SK-N-SH (cell line): ENCODE results near the gene ASB18. TPM values are rescaled to one million over a fixed set of nuclear protein-coding genes. Genes with fewer than 3 reads are reported as not detected.

Experiments
- CTCF ChIA-PET: fragments of 300-600, 350-600 bp; formaldehyde crosslinking; extraction: SDS; loops from one replicate; lab custom pipeline; 2021; lab: Yijun Ruan, JAX
- POLR2A ChIA-PET: fragments of 350-600 bp; sonication (Branson Sonifier 250); formaldehyde crosslinking; extraction: SDS; loops from one replicate; lab custom pipeline; 2020; ENCODE audit warnings: antibody characterized with exemption, inconsistent platforms; lab: Yijun Ruan, JAX
- DNase-seq: peaks from one replicate; pipeline ENCODE4 v3.0.0; 2012
- H2AFZ ChIP-seq: fragments of 200-600 bp; sonication (generic); 2 replicates; pipeline ENCODE4 v1.8.1; 2016; ENCODE audit warnings: antibody characterized with exemption, mild to moderate bottlenecking, low read depth
- H3F3A ChIP-seq: fragments of 200-600 bp; sonication (generic); replicated peaks from 2 replicates; pipeline ENCODE3; 2016; ENCODE audit warnings: antibody characterized with exemption, mild to moderate bottlenecking; ENCODE audit not compliant: insufficient read depth
- H3K27ac ChIP-seq, 2 experiments: fragments of 200-500 bp in 1 of 2; fragments of 200-600 bp in 1 of 2; sonication (Bioruptor generic) in 1 of 2; sonication (generic), shearing (Covaris generic) in 1 of 2; 2 replicates each; pipeline versions ENCODE4 v1.5.1 to v1.6.1; 2014 to 2016; ENCODE audit warnings: low read depth in 2 of 2, inconsistent platforms in 1 of 2, low read length in 1 of 2, mild to moderate bottlenecking in 1 of 2, mixed read lengths in 1 of 2
- H3K27me3 ChIP-seq: fragments of 200-600 bp; sonication (generic), shearing (Covaris generic); 2 replicates; pipeline ENCODE4 v1.6.1; 2016; ENCODE audit warnings: mixed run types; ENCODE audit not compliant: insufficient read depth
- H3K36me3 ChIP-seq, 2 experiments: fragments of 200-500 bp in 1 of 2; fragments of 200-600 bp in 1 of 2; sonication (Bioruptor generic) in 1 of 2; sonication (generic) in 1 of 2; replicated peaks in 1 of 2; 2 replicates each; pipeline versions ENCODE3 to v1.5.1; 2014 to 2016; ENCODE audit warnings: low read length in 1 of 2, mild to moderate bottlenecking in 1 of 2; ENCODE audit not compliant: insufficient read depth in 2 of 2, control insufficient read depth in 1 of 2
- H3K4me1 ChIP-seq, 2 experiments: fragments of 200-500 bp in 1 of 2; fragments of 200-600 bp in 1 of 2; sonication (Bioruptor generic) in 1 of 2; sonication (generic), shearing (Covaris generic) in 1 of 2; 2 replicates each; pipeline versions ENCODE4 v1.5.1 to v1.6.1; 2014 to 2016; ENCODE audit warnings: low read depth in 1 of 2, low read length in 1 of 2, mixed run types in 1 of 2; ENCODE audit not compliant: insufficient read depth in 2 of 2, control insufficient read depth in 1 of 2
- H3K4me2 ChIP-seq: fragments of 200-600 bp; sonication (generic), shearing (Covaris generic); 2 replicates; pipeline ENCODE4 v1.6.1; 2017; ENCODE audit warnings: mixed run types
- H3K4me3 ChIP-seq, 2 experiments: fragments of 200-500 bp in 1 of 2; fragments of 200-600 bp in 1 of 2; sonication (Bioruptor generic) in 1 of 2; sonication (generic), shearing (Covaris generic) in 1 of 2; 2 replicates each; pipeline versions ENCODE4 v1.5.1 to v1.8.1; 2014 to 2016; ENCODE audit warnings: low read depth in 2 of 2, inconsistent platforms in 1 of 2, low read length in 1 of 2, mild to moderate bottlenecking in 1 of 2, mixed read lengths in 1 of 2, moderate library complexity in 1 of 2
- H3K79me2 ChIP-seq: fragments of 200-600 bp; sonication (generic); 2 replicates; pipeline ENCODE4 v1.8.1; 2017; ENCODE audit warnings: mild to moderate bottlenecking; ENCODE audit not compliant: insufficient read depth
- H3K9ac ChIP-seq: fragments of 200-600 bp; sonication (generic); 2 replicates; pipeline ENCODE4 v1.6.1; 2017; ENCODE audit warnings: mixed run types
- H3K9me2 ChIP-seq: fragments of 200-600 bp; sonication (generic); 2 replicates; pipeline ENCODE4 v1.6.1; 2017; ENCODE audit warnings: mixed run types
- H3K9me3 ChIP-seq: fragments of 200-600 bp; sonication (generic); 2 replicates; pipeline ENCODE4 v1.6.1; 2017; ENCODE audit warnings: mixed run types, mild to moderate bottlenecking, moderate library complexity
- H4K20me1 ChIP-seq: fragments of 200-600 bp; sonication (generic); 2 replicates; pipeline ENCODE4 v1.6.1; 2017; ENCODE audit warnings: mild to moderate bottlenecking, mixed run types; ENCODE audit not compliant: insufficient read depth
- FOSL2 ChIP-seq: IDR thresholded peaks from 2 replicates; pipeline ENCODE4 v1.4.0; 2012; ENCODE audit warnings: low read depth, mild to moderate bottlenecking, moderate library complexity, borderline replicate concordance
- FOXM1 ChIP-seq: IDR thresholded peaks from 2 replicates; pipeline ENCODE4 v1.4.0; 2012; ENCODE audit warnings: low read depth, mild to moderate bottlenecking
- IRF3 ChIP-seq: fragments of 150-350 bp; IDR thresholded peaks from 2 replicates; pipeline ENCODE4 v1.6.1; 2016; ENCODE audit warnings: mild to moderate bottlenecking, low read depth, low read length
- NRF1 ChIP-seq: IDR thresholded peaks from 2 replicates; pipeline ENCODE4 v1.6.1; 2012; ENCODE audit warnings: low read depth, mild to moderate bottlenecking, low read length
- PBX3 ChIP-seq: IDR thresholded peaks from 2 replicates; pipeline ENCODE4; 2012
- REST ChIP-seq: IDR thresholded peaks from 2 replicates; pipeline ENCODE4 v1.6.1; 2012; ENCODE audit warnings: mild to moderate bottlenecking, low read depth, low read length, moderate library complexity
- RFX5 ChIP-seq: IDR thresholded peaks from 2 replicates; pipeline ENCODE4 v1.6.1; 2012; ENCODE audit warnings: mild to moderate bottlenecking, improper control_type of control experiment, low read length
- YY1 ChIP-seq: IDR thresholded peaks from 2 replicates; pipeline ENCODE4 v1.4.0; 2012; ENCODE audit warnings: low read depth, mild to moderate bottlenecking
- WGBS: methylation state at CpG from one replicate; pipeline ENCODE4 v1.1.6; 2017; ENCODE audit warnings: low lambda C conversion rate; 5-methylcytosine and 5-hydroxymethylcytosine counted together
- polyA plus RNA-seq, 3 experiments: library from polyadenylated mRNA; depleted of rRNA; stranded (reverse); fragments of >200 nt; gene quantifications; 2 replicates each; pipeline ENCODE4 v1.2.3, GENCODE V29; 2012

The ASB18 gene
- polyA plus RNA-seq, 1 of the 3 experiments (the other 2 are of a cell fraction) = not detected

GRCh38 chr2:236305531-236305930 is 41.3 kb upstream of the ASB18 start:
- no peaks in the 10 kb centered on the region for H3K4me1 ChIP-seq
- H3F3A ChIP-seq = no peaks in the 10 kb centered on the region
- H3K27ac ChIP-seq = no peak overlapping the region
- no peaks in the 10 kb centered on the region for H3K36me3 ChIP-seq
- TF ChIP-seq NRF1 (no peak), FOXM1 (no peak), IRF3 (no peak)
- TF ChIP-seq, all 33 proteins: peak for 0
- Histone ChIP-seq H3K9me2 (no peaks in the 10 kb centered on the region), H4K20me1 (no peaks in the 10 kb centered on the region), H3K4me3 (no peak overlapping the region), H3K27me3 (no peaks in the 10 kb centered on the region), H3K9me3 (no peaks in the 10 kb centered on the region), H2AFZ (no peak overlapping the region), H3K4me2 (no peak overlapping the region), H3K79me2 (no peaks in the 10 kb centered on the region), H3K9ac (no peak overlapping the region)
- DNase-seq = no peak
- ChIA-PET CTCF (interaction anchor here (0.9 to 1.5 kb wide), 2 partner anchors 16 to 48 kb away, joined by 3 read pairs; no protein-coding TSS in a partner anchor), POLR2A (no interaction called here)
- 42% methylated on average over 8 of the region's 10 CpGs for WGBS

- Histone ChIP-seq H3K9ac (no peak overlapping the region), H2AFZ (no peak overlapping the region), H3K27ac (no peak overlapping the region), H3K9me3 (no peaks in the 10 kb centered on the region), H3K27me3 (no peaks in the 10 kb centered on the region), H3K79me2 (no peaks in the 10 kb centered on the region), H3K36me3 (no peaks in the 10 kb centered on the region), H3K4me1 (no peaks in the 10 kb centered on the region), H3K4me2 (no peak overlapping the region), H3F3A (no peaks in the 10 kb centered on the region), H3K4me3 (no peak overlapping the region), H3K9me2 (no peaks in the 10 kb centered on the region), H4K20me1 (no peaks in the 10 kb centered on the region)
- ChIA-PET CTCF (no interaction called here), POLR2A (no interaction called here)
- 20% methylated on average over 2 of the region's 2 CpGs for WGBS
- no peak for DNase-seq
- TF ChIP-seq YY1 = no peak
- no peak for TF ChIP-seq REST
- no peak for TF ChIP-seq RFX5
- TF ChIP-seq FOSL2 = no peak
- no peak for TF ChIP-seq PBX3
- TF ChIP-seq IRF3 = no peak
Measured at GRCh38 chr2:236303935-236304334, 39.7 kb upstream of the ASB18 start.
